SK-N-SH treated with all-trans-retinoic acid at 6 μM for 48 hours (cell line): ENCODE results near the gene NOTUM.

Experiments
- ATAC-seq: fragments of 200-7000 bp; cut with Tn5 transposase; 3 replicates; pipeline ENCODE4 v1.9.1; 2020; ENCODE audit warnings: mild to moderate bottlenecking, moderate library complexity
- ARNTL ChIP-seq: fragments of 450-650 bp; formaldehyde crosslinking; IDR thresholded peaks from 2 replicates; pipeline ENCODE4 v1.5.0; 2020; ENCODE audit warnings: low read depth, mild to moderate bottlenecking, moderate library complexity, borderline replicate concordance
- BACH2 ChIP-seq: fragments of 250-450 bp; sonication (Bioruptor Pico); IDR thresholded peaks from 2 replicates; pipeline ENCODE4 v1.9.0; 2021; ENCODE audit warnings: mild to moderate bottlenecking, borderline replicate concordance
- CSRNP3 ChIP-seq: fragments of 250-450 bp; sonication (Bioruptor Pico); IDR thresholded peaks from 2 replicates; pipeline ENCODE4 v1.5.1; 2021; ENCODE audit warnings: mild to moderate bottlenecking, moderate library complexity
- GLIS3 ChIP-seq: fragments of 250-450 bp; sonication (Bioruptor Pico); IDR thresholded peaks from 2 replicates; pipeline ENCODE4 v1.5.0; 2020; ENCODE audit warnings: mild to moderate bottlenecking, moderate library complexity
- ISL1 ChIP-seq: fragments of 250-450 bp; sonication (Bioruptor Pico); IDR thresholded peaks from 2 replicates; pipeline ENCODE4 v2.1.2; 2022; ENCODE audit warnings: mild to moderate bottlenecking, moderate library complexity
- PATZ1 ChIP-seq: fragments of 250-450 bp; sonication (Bioruptor Pico); IDR thresholded peaks from 2 replicates; pipeline ENCODE4 v1.8.0; 2020; ENCODE audit warnings: mild to moderate bottlenecking, moderate library complexity, borderline replicate concordance
- PPARA ChIP-seq: fragments of 250-450 bp; sonication (Bioruptor Pico); IDR thresholded peaks from 2 replicates; pipeline ENCODE4 v1.5.0; 2020; ENCODE audit warnings: mild to moderate bottlenecking, borderline replicate concordance
- RARB ChIP-seq: fragments of 250-450 bp; sonication (Bioruptor Pico); IDR thresholded peaks from 2 replicates; pipeline ENCODE4 v1.8.0; 2021; ENCODE audit warnings: mild to moderate bottlenecking, moderate library complexity
- TCF4 ChIP-seq: fragments of 250-450 bp; sonication (Bioruptor Pico); IDR thresholded peaks from 2 replicates; pipeline ENCODE4 v1.8.0; 2021; ENCODE audit warnings: mild to moderate bottlenecking, moderate library complexity, borderline replicate concordance
- TSHZ2 ChIP-seq: fragments of 250-450 bp; sonication (Bioruptor Pico); IDR thresholded peaks from 2 replicates; pipeline ENCODE4 v1.5.0; 2020; ENCODE audit warnings: mild to moderate bottlenecking, moderate library complexity
- ZFP30 ChIP-seq: fragments of 450-650 bp; formaldehyde crosslinking; IDR thresholded peaks from 2 replicates; pipeline ENCODE4 v1.5.0; 2022; ENCODE audit warnings: mild to moderate bottlenecking, moderate library complexity
- ZNF70 ChIP-seq: fragments of 450-650 bp; formaldehyde crosslinking; IDR thresholded peaks from 2 replicates; pipeline ENCODE4 v1.5.0; 2020; ENCODE audit warnings: mild to moderate bottlenecking, moderate library complexity
- TF ChIP-seq, protein P1 (sequence below): fragments of 250-450 bp; sonication (Bioruptor Pico); IDR thresholded peaks from 2 replicates; pipeline ENCODE4 v1.5.1; 2020; ENCODE audit warnings: low read depth, mild to moderate bottlenecking, moderate library complexity

Gene NOTUM

DNA sequence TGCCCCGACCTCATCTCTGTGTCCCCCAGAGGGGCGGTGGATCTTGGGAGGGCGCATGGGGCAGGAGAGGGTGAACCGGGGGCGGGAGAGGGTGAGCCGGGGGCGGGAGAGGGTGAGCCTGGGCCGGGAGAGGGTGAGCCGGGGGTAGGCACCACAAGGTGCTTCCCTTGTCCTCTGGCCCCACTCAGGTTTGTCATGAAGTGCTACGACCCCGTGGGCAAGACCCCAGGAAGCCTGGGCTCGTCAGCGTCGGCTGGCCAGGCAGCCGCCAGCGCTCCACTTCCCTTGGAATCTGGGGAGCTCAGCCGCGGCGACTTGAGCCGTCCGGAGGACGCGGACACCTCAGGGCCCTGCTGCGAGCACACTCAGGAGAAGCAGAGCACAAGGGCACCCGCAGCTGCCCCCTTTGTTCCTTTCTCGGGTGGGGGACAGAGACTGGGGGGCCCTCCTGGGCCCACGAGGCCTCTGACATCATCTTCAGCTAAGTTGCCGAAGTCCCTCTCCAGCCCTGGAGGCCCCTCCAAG is 35.3 kb upstream of the NOTUM start:
- no peak for ATAC-seq

DNA sequence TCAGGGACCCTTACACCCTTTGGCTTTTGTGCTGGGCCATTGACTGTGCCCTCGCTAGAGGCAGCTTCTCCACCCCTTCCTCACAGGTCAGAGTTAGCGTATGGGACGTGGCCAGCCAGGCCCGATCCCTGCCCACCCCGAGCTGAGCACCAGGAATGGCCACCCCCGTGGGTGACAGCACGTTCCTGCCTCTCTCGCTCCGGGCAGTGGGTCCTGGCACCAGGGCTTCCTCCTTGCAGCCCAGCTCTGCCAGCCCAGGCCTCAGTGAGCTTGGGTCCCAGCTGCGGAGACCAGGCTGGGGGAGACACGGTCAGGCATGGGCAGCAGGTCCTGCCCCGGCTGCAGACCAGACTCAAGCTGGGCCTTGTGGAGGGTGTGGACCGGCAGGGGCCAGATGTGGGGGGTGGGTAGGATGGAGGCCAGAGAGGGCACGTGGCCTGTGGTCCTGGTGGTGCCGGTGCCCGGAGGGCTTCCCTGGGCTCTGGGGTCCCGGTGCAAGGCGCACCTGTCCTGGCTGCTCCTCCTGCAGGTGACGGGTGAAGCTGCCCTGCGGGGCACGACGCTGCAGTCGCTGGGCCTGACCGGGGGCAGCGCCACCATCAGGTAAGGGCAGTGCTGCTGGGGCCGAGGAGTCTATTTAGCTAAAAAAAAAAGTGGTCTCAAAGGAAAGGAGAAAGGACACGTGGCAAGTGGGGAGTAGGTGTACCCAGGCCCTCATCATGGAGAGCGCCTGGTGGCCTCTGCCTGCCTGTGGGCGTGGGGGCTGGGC is 34.7 kb upstream of the NOTUM start:
- TF ChIP-seq RARB: no peak
- TF ChIP-seq ZNF70: no peak
- TF ChIP-seq, all 23 proteins: peak for 0
- no peak for ATAC-seq

More for the DNA sequence above, 35.3 kb upstream of the NOTUM start:
- no peak for TF ChIP-seq CSRNP3
- no peak for TF ChIP-seq ZFP30 (CRISPR knock-in tag)
- TF ChIP-seq TCF4 (CRISPR knock-in tag): no peak

GRCh38 chr17:81994593-81995462 is 33.8 kb upstream of the NOTUM start:
- ATAC-seq: no peak
- no peak for TF ChIP-seq ARNTL (CRISPR knock-in tag)
- no peak for TF ChIP-seq TSHZ2 (CRISPR knock-in tag)
- TF ChIP-seq PATZ1 (CRISPR knock-in tag): no peak
- TF ChIP-seq BACH2 (CRISPR knock-in tag): no peak
- TF ChIP-seq, all 23 proteins: peak for 0

- ATAC-seq: no peak
- no peak for TF ChIP-seq CSRNP3
- TF ChIP-seq ISL1 (CRISPR knock-in tag): no peak
- TF ChIP-seq, protein P1, sequence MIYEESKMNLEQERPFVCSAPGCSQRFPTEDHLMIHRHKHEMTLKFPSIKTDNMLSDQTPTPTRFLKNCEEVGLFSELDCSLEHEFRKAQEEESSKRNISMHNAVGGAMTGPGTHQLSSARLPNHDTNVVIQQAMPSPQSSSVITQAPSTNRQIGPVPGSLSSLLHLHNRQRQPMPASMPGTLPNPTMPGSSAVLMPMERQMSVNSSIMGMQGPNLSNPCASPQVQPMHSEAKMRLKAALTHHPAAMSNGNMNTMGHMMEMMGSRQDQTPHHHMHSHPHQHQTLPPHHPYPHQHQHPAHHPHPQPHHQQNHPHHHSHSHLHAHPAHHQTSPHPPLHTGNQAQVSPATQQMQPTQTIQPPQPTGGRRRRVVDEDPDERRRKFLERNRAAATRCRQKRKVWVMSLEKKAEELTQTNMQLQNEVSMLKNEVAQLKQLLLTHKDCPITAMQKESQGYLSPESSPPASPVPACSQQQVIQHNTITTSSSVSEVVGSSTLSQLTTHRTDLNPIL (CRISPR knock-in tag): no peak
- no peak for TF ChIP-seq PPARA
- no peak for TF ChIP-seq ZFP30 (CRISPR knock-in tag)
- TF ChIP-seq GLIS3 (CRISPR knock-in tag): no peak
Observed at GRCh38 chr17:81993729-81994592, 33.0 kb upstream of the NOTUM start.
